ENCODE measurements around the gene RRAGC.
"Not testable (repeated sequence)": the region's sequence is repeated elsewhere in the genome, so short reads cannot be mapped to it uniquely, and the experiment has no call there.

The RRAGC gene

DNA sequence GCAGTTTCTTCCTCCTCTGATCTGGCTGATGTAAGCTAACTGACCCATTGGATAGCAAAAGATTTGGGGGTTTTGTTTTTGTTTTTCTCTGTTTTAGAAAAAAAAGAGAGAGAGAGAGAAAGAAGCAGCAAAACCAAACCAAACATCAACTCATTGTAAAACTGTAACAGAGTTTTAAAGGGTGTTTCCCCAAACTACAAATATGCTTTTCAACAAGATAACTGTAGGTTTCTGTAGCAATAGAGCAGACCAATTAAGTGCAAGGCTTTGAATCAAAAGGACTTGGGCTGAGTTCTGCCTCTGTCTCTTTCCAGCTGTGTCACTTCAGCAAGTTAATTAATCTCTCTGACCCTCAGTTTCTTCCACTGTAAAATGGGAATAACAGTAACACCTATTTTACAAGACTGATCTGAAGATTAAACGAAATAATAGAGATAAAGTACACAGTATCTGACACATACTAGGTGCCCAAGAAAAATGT lies 44.5 kb downstream of the RRAGC start:
- DNase-seq = no peak

- no peak for DNase-seq
Measured at GRCh38 chr1:38814444-38814983, 45.1 kb downstream of the RRAGC start.

- DNase-seq = no peak
Measured at GRCh38 chr1:38812981-38813380, 46.6 kb downstream of the RRAGC start.

DNA sequence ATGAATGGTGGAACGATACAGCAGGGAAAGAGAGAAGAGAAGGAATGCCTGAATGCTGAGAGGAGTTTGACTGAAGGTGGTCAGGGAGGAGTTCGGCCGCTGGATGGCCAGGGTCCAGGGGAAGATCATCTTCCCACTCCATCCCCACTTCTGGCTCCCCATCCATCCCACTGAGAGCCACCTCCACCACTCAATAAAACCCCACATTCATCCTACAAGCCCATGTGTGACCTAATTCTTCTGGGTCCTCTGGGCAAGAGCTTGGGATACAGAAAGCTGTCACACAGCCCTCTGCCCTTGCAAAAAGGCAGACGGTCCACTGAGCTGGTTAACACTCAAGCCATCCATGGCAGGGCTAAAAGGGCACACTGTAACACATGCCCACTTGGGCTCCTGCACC lies 48.1 kb downstream of the RRAGC start:
- not testable (repeated sequence) for DNase-seq

GRCh38 chr1:38806090-38806489 lies 53.5 kb downstream of the RRAGC start:
- no peak for DNase-seq

DNA sequence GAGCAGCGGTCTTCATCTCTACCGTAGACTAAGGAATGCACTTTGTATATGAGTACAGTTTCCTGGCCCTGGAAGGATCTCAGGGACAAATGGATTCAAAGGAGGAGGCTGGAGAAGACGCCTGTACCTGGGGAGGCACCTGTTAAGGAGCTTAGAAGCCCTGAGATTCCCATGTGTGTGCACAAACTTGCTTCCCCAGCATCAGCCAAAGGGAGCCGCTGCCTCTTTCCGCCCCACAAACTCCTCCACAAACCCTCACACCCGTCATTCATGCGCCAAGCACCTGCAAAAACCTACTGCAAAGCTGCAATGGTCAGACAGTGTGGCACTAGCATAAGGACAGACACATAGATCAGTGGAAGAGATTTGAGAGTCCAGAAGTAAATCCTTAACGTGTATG lies 54.5 kb downstream of the RRAGC start:
- DNase-seq = no peak

DNA sequence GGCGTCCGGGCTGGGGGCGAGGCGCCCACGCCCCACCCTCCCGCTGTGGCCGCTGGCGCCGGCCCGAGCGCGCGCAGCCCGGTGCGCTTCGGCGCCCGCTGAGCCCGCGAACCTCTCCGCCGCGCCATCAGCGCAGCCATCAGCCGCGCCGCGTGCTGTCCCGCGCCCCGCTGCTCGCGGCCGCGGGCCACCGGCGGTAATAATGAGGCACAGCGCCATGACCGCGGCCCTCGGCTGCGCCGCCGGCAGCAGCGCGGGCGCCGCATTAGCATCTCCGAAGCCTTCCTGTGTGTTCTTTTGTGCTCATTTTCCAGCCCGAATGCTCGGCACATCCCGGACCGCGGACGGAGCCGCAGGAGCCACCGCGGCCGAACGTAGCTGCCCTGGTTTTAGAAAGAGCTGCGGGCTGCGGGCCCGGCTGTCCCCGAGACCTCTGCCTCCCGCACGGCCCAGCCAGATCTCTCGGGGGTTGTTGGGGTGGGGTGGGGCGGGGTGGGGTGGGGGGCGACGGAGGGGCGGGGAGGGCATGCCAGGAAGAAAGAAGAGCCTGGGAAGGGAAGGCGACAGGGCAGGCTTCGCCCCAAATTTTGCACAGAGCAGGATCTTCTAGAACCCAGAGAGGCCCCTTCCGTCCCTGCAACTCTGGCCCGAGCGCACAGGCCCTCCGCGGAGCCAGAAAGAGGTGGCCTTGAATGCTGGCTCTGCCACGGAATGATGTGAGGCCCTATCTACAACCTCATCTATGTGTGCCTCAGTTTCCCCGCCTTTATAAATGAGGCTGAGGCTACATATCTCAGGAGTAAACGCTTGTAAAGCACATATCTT lies 55.3 kb downstream of the RRAGC start:
- no peak for DNase-seq

- no peak for DNase-seq
Measured at GRCh38 chr1:38803647-38804046, 55.9 kb downstream of the RRAGC start.

GRCh38 chr1:38800720-38801671 lies 58.6 kb downstream of the RRAGC start:
- DNase-seq = no peak

DNA sequence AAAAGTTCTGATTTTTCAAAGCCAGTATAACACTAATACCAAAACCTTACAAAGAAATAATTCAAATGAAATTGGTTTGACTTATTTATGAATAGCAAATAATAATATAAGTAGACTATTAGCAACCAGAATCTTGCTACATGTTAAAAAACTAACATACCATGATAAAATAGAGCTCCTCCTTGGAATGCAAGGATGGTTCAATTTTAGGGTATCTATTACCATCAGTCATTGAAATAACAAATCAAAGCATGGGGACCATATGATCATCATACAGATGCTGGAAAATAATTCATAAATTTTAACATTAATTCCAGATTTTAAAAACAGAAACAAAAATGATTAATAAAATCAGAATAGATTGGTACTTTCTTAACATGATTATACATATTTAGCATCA lies 66.3 kb downstream of the RRAGC start:
- no peak for DNase-seq

DNA sequence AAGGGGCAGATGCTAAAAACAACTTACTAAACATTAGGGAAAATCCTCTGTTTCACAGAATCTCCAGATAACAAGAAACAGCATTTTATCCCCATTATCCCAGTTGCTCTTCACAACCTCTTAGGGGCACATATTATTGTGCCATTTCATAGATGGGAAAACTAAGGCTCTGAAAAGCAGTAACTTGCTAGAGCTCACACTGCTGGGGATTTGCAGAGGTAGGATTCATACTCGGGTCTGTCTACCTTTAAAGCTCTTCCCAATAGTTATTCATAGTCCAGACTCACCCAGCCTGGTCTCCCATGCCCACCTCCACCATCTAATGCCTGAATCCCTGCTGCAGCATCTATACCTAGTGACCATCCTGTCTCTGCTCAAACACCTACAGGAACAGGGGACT lies 67.7 kb downstream of the RRAGC start:
- no peak for DNase-seq

GRCh38 chr1:38791164-38791515 lies 68.4 kb downstream of the RRAGC start:
- no peak for DNase-seq

DNA sequence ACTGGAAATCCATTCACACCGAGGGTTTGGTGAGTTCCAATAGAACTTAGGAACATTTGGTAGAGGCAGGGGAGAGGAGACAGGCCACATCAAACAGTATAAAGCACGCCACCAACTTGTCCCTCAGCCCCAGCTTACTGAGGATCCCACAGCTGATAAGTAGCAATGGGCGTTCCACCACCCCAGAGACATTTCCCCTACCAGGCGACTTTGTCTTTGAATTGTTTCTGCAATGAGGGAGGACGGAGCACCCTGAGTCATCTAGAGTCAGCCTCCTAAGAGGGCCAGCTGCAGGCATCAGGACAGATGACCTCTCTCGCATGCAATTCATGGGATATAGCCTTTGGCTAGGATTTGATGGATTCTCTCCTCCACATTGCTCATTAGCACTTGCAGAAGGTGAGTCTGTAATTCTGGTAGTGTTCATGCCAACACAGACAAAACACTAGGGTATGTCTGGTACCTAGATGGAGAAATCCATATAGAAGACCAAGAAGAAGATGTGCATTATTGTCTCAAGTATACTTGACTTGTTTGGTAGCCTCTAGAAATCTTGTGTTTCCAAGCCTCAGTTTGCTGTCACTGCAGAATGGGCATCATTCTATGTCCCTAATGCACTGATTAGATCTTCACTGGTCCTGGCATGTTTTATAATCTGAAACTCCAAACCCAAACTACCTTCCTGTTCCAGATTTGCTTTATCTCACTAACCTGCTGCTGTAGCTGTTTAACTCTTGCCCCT lies 69.0 kb downstream of the RRAGC start:
- DNase-seq = no peak

GRCh38 chr1:38789498-38790169 lies 69.9 kb downstream of the RRAGC start:
- DNase-seq = no peak

DNA sequence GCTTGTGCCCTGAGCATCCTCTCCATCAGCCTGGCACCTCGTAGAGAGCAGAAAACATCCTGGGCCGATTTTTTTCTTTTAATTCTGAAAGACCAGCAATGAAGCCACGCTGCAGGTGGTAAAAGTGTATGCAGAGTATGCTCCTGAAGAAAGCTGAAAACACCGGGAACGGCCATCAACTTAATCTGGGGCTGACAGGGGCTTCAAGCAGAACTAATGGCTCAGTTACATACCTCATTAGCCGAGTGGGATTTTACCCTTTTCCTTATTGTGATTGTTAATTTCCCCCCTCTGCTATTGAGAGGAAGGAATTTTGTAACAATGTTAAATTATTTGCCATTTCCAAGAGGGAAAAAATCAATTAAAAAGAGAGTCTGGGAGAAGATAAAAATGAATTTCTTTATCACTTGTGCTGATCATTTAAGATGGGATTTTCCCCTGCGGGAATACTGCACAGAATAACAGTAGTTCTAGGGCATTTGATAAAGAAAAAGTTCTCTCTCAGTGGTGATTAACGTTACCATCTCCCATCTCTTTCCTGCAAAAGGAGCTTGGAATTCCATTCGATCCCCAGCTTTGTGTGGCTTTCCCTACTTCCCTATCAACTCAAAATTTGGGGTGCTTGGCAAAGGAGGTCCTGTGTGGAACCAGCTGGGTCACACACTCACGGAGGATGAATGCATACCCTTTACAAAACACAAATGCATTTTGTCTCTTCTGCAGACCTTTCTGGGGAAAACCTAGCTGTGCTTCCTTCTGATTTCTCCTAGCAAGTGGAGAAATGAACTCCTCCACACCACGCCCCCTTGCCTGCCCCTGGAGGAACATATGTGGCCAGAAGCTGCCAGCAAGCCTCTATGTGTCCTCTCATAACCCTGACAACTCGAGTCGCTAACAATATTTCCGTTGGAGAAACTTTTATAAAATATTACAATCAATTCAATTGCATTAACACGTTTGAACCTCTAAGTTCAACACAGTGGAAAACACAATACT lies 70.9 kb downstream of the RRAGC start:
- no peak for DNase-seq
